Ramos (cell line): ENCODE data around the gene SOCS4.

Source experiments
- in situ Hi-C: fragments of 300-500 bp; cut with MboI; formaldehyde crosslinking; loops from one replicate; pipeline ENCODE4 v1.14.3; 2022; ENCODE audit warnings: low sequenced_read_pairs; ENCODE audit not compliant: unreplicated experiment

The SOCS4 gene

GRCh38 chr14:55084401-55085059, 57.5 kb downstream of the SOCS4 start:
- in situ Hi-C loops: no loop called here

DNA sequence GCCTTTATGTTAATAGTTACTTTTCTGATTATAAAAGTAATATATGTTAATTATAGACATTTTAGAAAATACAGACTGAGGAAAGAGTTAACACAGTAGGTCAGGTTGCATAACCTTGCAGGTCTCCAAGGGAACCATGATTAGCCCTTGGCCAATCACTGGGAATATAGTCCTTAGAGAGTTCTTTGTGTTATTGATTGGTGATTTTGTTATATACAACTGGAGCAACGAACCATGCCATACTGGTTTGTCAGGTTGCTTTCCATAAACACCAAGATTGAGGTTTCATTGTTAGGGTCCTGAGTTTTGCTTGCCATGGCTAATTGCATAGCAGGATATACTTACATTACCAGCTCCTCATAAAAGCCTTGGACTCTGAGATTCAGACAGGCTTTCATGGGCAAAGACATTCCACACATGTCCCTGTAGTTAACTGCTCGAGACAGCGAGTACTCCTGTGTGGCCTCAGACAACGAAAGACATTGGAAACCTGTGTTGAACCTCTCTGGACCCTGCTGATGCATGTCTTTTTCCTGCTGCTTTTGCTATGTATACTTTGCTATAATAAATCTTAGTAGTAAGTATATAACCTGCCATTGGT, 58.1 kb downstream of the SOCS4 start:
- in situ Hi-C loops: no loop called here

GRCh38 chr14:55086938-55087337, 59.9 kb downstream of the SOCS4 start:
- in situ Hi-C loops: no loop called here

DNA sequence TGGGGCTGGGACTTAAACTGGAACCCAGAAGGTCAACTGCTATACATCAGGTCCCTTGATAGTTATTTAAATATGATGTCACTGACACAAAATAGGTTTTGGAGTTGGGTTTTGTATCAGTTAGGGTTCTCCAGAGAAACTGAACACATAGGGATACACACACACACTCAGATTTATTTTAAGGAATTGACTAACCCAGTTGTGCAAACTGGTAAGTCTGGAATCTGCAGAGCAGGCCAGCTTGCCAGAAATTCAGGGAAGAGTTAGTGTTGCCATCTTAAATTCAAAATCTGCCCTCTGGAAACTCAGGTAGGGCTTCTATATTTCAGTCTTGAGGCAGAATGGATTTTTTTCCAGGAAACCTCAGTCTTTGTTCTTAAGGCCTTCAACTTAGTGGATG, 61.3 kb downstream of the SOCS4 start:
- in situ Hi-C loops: no loop called here

DNA sequence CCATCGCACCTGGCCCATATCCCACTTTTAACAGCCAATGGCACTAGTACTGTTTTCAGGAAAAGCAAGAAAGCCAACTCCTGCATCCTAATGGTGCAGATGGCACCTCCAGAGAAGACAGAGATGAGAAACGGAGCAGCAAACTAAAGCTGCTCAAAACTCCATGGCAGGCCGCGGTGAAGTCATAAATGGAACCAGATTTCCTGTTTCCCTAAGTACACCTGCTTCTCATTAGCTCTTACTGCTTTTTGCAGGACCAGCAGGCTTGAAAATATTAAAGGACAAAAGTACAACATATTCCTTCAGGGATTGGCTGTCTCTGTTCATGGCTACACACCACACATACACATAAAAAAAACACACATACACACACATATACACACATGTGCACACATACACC, 65.3 kb downstream of the SOCS4 start:
- in situ Hi-C loops: loop anchor here (5.0 kb wide), 1 partner anchor 65 kb away; no protein-coding TSS in a partner anchor

DNA sequence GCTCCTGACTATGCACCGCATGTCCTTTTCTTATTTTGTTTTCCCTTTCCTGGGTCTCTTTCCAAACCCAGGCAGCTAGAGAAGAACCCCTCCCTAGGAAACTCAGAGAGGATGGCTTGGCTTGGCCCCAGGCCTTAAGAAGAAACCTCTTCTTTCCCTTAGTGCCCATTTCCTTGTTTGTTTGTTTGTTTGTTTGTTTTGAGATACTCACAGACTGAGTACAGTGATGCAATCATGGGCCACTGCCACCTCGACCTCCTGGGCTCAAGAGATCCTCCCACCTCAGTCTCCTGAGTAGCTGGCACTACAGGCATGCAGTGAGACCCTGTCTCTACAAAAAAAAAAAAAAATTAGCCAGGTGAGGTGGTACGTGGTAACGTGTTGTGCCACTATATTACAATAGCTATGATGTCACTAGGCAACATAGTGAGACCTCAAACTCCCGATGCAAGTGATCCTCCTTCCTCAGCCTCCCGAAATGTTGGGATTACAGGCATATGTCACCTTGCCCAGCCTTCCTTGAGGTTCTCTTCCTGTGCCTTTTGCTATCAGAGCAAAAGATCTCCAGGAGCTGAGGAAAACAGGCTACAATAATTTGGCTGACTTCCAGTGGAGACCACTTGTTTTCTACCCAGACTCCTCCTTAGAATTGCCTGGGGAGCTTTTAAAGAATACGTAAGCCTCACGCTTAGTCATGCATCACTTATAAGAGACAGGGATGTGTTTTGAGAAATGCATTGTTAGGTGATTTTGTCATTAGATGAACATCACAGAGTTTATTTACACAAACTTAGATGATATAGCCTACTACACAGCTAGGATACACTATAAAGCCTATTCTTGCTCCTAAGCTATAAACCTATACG, 67.5 kb downstream of the SOCS4 start:
- in situ Hi-C loops: loop anchor here (5.0 kb wide), 1 partner anchor 63 kb away; no protein-coding TSS in a partner anchor

DNA sequence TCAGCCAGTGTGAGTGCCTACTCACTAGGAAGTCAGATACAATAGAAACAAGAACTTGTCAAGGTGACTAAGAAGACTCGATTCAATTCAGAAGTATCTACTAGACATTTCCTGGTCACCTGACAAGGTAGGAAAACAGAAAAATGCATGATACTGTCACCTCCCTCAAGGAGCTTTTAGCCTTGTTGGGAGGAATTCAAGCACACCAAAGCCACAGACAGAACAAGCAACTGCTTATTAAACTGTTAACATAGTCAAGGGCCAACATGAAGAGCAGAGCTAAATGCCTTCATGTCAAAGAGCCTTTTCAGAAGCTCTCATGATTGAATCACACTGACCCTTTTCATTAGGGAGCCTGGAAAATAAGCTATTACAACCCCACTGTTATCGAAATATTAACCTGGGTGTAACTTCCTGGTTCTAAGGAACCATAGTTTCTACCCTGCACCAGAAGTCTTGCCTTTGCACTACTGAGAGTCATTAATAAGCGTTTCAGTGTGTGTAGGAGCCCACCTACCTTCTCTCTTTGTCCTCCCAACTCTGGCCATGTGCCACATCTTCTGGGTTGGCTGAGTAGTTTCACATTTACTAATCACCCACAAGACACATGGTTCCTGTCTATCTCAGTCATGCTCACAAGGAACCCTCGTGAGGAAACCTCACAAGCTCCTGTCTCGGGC, 71.0 kb downstream of the SOCS4 start:
- in situ Hi-C loops: no loop called here

GRCh38 chr14:55098561-55098898, 71.5 kb downstream of the SOCS4 start:
- in situ Hi-C loops: no loop called here
